AG04450 (cell line): ENCODE results near the gene GUF1. TPM values are rescaled to one million over a fixed set of nuclear protein-coding genes. Genes with fewer than 3 reads are reported as not detected.

Experiments used
- CTCF ChIA-PET: fragments of 300-600, 350-600 bp; formaldehyde crosslinking; extraction: SDS; loops from one replicate; lab custom pipeline; 2022; ENCODE audit warnings: antibody characterized with exemption, inconsistent platforms; lab: Charles Lee
- POLR2A ChIA-PET: fragments of 350-600 bp; formaldehyde crosslinking; extraction: SDS; loops from one replicate; lab custom pipeline; 2021; ENCODE audit warnings: antibody characterized with exemption, inconsistent platforms; lab: Yijun Ruan, JAX
- DNase-seq: peaks from one replicate; pipeline ENCODE4 v3.0.0-alpha.2; 2011; ENCODE audit warnings: low read depth, low spot score
- H3K27ac ChIP-seq: one replicate; pipeline ENCODE4 v1.5.1; 2012; ENCODE audit warnings: low read depth, low read length, control low read depth
- H3K27me3 ChIP-seq: one replicate; pipeline ENCODE4 v1.6.0; 2012; ENCODE audit warnings: low read length; ENCODE audit not compliant: control insufficient read depth, insufficient read depth
- H3K4me3 ChIP-seq: 2 replicates; pipeline ENCODE4 v1.5.1; 2011; ENCODE audit warnings: mild to moderate bottlenecking, low read depth, low read length, control low read depth
- H3K9me3 ChIP-seq: 2 replicates; pipeline ENCODE4 v1.5.1; 2012; ENCODE audit warnings: low read length; ENCODE audit not compliant: control insufficient read depth, insufficient read depth
- polyA plus RNA-seq: library from polyadenylated mRNA; depleted of rRNA; stranded (reverse); fragments of >200 nt; gene quantifications from 2 replicates; pipeline ENCODE4 v1.2.3, GENCODE V29; 2011
- TF ChIP-seq, protein P1 (sequence below): IDR thresholded peaks from 2 replicates; pipeline ENCODE4 v1.5.1; 2011; ENCODE audit warnings: low read depth, low read length, control low read depth, inconsistent platforms

Gene GUF1
- polyA plus RNA-seq, 1 experiment = 23.1 TPM

DNA sequence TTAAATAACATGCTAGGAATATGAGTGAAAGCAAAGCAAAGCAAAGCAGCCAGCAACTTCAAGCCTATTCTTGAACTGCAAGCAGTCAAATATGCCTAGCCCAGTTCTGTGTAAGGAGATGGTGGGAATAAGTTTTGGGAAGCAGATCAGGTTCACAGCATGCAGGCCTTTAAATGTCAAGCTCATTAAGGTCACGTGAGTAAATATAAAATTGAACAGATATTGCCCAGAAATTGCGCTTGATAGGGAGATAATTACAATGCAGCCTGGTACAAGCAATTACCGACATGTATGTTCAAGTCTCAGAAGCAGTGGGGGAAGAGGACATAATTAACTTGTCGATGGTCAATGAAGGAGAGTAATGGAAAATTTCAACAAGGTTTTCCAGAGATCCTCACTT, 42.2 kb downstream of the GUF1 start:
- no peak overlapping the region for H3K27ac ChIP-seq
- H3K27me3 ChIP-seq = no peaks in the 10 kb centered on the region
- POLR2A ChIA-PET = no interaction called here
- TF ChIP-seq, protein P1, sequence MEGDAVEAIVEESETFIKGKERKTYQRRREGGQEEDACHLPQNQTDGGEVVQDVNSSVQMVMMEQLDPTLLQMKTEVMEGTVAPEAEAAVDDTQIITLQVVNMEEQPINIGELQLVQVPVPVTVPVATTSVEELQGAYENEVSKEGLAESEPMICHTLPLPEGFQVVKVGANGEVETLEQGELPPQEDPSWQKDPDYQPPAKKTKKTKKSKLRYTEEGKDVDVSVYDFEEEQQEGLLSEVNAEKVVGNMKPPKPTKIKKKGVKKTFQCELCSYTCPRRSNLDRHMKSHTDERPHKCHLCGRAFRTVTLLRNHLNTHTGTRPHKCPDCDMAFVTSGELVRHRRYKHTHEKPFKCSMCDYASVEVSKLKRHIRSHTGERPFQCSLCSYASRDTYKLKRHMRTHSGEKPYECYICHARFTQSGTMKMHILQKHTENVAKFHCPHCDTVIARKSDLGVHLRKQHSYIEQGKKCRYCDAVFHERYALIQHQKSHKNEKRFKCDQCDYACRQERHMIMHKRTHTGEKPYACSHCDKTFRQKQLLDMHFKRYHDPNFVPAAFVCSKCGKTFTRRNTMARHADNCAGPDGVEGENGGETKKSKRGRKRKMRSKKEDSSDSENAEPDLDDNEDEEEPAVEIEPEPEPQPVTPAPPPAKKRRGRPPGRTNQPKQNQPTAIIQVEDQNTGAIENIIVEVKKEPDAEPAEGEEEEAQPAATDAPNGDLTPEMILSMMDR = no peak
- no peak overlapping the region for H3K4me3 ChIP-seq
- no peak for DNase-seq
- H3K9me3 ChIP-seq = no peaks in the 10 kb centered on the region
- CTCF ChIA-PET = no interaction called here

DNA sequence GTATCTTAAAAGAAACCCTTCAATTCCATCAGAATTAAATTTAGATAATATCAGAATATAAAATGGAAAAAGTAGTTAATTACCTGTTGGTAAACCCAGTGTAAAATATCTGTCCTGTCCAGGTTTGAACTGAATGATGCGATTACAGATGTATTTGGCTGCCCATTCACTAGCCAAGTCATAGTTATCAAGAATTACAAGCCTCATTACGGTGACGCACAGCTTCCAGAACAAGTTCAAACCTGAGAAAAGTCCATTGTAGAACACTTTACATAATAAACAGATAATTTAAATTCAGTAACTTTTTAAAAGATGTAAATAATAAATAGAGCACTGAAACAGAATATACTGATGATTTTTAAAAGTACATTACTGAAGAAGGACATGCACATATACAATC, 43.8 kb downstream of the GUF1 start:
- POLR2A ChIA-PET = no interaction called here
- Histone ChIP-seq H3K27ac (no peak overlapping the region), H3K9me3 (no peaks in the 10 kb centered on the region), H3K27me3 (no peaks in the 10 kb centered on the region), H3K4me3 (no peak overlapping the region)
- TF ChIP-seq, protein P1 = no peak
- CTCF ChIA-PET = interaction anchor here (1.4 kb wide), 1 partner anchor 13 kb away, joined by 3 read pairs; no protein-coding TSS in a partner anchor
- no peak for DNase-seq

DNA sequence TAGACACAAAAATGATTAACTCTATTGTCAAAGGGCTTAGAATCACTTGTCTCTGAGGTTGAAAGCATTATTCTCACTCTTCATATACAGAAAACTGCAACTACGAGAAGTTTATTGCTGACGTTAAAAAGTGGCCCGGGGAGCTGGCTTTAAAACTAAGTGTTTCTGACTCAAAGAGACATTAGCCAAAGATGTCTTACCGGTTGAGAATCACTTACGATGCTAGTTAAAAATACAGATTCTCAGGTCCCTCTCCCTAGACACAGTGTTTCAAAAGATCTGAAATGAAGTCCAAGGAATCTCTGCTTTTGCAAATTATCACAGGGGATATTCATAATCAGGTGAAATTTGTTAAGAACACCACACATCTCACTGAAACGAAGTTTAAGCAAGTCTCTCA, 46.9 kb downstream of the GUF1 start:
- CTCF ChIA-PET = interaction anchor here (1.0 kb wide), 1 partner anchor 34 kb away, joined by 3 read pairs; no protein-coding TSS in a partner anchor
- TF ChIP-seq, protein P1 = no peak
- H3K27me3 ChIP-seq = no peaks in the 10 kb centered on the region
- no peaks in the 10 kb centered on the region for H3K9me3 ChIP-seq
- H3K27ac ChIP-seq = no peak overlapping the region
- H3K4me3 ChIP-seq = peak overlapping the region; percentile 86
- POLR2A ChIA-PET = interaction anchor here (0.9 to 1.4 kb wide), 2 partner anchors 47 kb away, joined by 3 to 8 read pairs; partner anchors contain the start of gene GUF1
- no peak for DNase-seq

DNA sequence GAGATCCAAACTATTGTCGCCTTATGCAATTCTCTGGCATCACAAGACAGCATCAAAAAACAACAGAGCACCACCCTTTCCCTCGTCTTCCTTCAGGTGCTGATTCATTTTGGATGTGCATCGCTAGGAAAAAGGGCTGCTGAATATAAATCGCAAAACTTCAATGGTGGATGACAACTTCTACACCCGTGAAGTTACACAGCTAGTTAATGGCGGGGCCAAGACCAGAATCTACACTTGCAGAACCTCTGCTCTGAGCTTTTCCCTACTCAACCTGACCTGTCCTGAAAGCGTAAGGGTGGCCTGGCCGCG, 47.5 kb downstream of the GUF1 start:
- TF ChIP-seq, protein P1 = no peak
- H3K4me3 ChIP-seq = peak overlapping the region; percentile 86
- H3K27ac ChIP-seq = peak overlapping the region; percentile 42
- ChIA-PET POLR2A (interaction anchor here (1.4 kb wide), 1 partner anchor 47 kb away, joined by 8 read pairs; the partner anchor contains the start of gene GUF1), CTCF (interaction anchor here (1.0 kb wide), 1 partner anchor 34 kb away, joined by 3 read pairs; no protein-coding TSS in a partner anchor)
- H3K27me3 ChIP-seq = no peaks in the 10 kb centered on the region
- no peaks in the 10 kb centered on the region for H3K9me3 ChIP-seq
- no peak for DNase-seq

DNA sequence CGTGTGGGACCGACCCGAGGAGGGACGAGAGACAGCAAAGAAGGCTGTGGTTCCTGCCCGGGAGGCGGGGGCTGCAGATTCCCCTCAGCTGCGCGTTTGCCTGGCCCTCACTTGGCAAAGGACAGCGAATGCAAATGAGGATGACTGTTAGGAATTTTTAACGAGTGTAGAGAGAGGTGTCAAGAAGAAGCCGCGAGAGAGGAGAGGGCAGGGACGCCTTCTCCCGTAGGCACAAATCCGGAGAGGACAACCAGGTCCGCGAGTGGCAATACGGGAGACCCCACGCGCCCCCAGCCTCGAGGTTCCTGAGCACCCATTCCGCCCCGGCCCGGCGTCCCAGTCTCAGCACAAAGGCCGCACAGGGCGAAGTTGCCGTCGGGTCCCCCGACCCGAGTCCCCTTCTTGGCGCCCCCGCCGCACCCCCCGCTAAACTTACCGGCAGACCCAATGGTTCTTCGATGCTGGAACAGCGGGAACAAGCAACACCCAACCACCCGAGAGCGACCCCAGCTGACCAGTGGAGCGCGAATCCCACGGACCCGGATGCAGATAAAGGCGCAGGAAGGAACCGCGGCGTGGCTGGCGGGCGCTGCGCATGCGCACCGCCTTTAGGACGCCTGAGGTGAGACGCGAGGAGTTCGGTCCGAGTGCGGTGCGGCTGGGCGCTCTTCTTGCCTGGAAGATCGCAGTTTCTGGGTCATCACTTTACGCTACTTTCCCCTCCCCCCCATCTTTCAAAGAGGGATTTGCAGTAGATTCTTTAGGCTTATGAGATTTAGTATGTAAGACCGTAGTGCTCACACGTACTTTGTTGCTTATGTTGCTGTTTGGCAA, 48.0 kb downstream of the GUF1 start, which contains the start of gene GNPDA2:
Gene GNPDA2 (minus strand): TSS at position 519 of the 834 bp plus-strand sequence. CDS start 4,349 bp downstream, outside the sequence.
- no peaks in the 10 kb centered on the region for H3K27me3 ChIP-seq
- H3K27ac ChIP-seq = peak within 1 kb of the TSS; percentile 42
- CTCF ChIA-PET = interaction anchor here (0.6 to 1.2 kb wide), 6 partner anchors 9 to 97 kb away, joined by 3 to 4 read pairs (median 3); no protein-coding TSS in a partner anchor
- TF ChIP-seq, protein P1 = no peak; the same call in 1 of the 2 replicates
- peak within 1 kb of the TSS; percentile 86 for H3K4me3 ChIP-seq
- POLR2A ChIA-PET = interaction anchor here (0.7 to 1.4 kb wide), 3 partner anchors 26 to 1892 kb away, joined by 4 to 8 read pairs (median 6); partner anchors contain the start of gene GUF1
- H3K9me3 ChIP-seq = no peaks in the 10 kb centered on the region
- peak; percentile 79 for DNase-seq
